HG03135 (cell line): ENCODE results near the gene DUOXA2.
"Not testable (repeated sequence)": the region's sequence is repeated elsewhere in the genome, so short reads cannot be mapped to it uniquely, and the experiment has no call there.

ENCODE experiments used
- ATAC-seq: cut with Tn5 transposase; IDR thresholded peaks from one replicate; pipeline ENCODE4 v1.9.1; 2021; ENCODE audit warnings: mild to moderate bottlenecking, moderate library complexity; ENCODE audit not compliant: unreplicated experiment

DUOXA2 gene

DNA sequence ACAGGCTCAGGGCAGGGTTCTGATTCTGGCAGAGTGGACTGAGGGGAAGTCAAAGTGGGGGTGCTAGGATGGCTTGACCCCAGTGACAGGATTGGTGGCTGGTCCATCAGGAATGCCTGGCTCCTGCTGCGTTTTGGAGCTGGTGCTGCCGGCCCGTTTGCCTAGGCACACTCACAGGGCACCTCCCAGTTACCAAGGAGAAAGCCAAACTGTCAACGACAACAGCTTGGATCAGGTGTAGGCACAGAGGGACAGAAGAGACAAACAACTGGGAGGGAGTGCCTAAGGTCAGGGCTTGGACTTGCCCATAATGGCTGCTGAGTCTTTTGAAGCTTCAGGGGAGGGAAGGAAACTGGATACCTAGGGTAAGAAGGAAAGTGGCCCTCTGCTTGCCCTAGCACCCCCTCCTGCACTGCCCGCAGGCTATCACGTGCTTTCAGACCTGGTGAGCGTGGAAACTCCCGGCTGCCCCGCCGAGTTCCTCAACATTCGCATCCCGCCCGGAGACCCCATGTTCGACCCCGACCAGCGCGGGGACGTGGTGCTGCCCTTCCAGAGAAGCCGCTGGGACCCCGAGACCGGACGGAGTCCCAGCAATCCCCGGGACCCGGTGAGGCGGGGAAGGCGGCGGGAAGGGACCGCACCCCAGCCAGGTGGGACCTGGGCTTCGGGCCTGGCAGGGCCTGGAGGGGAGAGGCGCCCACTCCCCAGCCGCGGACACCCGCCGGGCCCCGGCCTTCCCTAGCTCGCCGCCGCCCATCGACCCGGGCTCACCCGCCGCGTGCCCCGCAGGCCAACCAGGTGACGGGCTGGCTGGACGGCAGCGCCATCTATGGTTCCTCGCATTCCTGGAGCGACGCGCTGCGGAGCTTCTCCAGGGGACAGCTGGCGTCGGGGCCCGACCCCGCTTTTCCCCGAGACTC is 20.8 kb downstream of the DUOXA2 start:
- ATAC-seq = no peak

GRCh38 chr15:45135705-45136377 is 21.7 kb downstream of the DUOXA2 start:
- ATAC-seq = not testable (repeated sequence)

GRCh38 chr15:45136378-45136764 is 22.2 kb downstream of the DUOXA2 start:
- ATAC-seq = no peak

DNA sequence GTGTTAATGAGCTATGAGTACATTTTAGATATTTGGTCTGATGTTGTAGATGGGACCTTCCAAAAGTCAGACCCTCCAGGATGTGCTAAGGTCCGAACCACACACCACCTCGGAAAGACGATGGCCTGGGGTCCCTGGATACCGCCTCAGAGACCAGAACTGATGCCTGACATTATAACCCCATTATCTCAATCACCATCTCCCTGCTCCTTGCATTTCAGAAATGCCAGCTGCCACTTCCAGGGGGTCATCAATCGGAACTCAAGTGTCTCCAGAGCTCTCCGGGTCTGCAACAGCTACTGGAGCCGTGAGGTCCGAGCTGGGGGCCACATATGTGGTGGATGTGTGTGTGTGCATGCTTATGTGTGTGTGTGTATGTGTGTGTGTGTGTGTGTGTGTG is 23.6 kb downstream of the DUOXA2 start:
- no peak for ATAC-seq

DNA sequence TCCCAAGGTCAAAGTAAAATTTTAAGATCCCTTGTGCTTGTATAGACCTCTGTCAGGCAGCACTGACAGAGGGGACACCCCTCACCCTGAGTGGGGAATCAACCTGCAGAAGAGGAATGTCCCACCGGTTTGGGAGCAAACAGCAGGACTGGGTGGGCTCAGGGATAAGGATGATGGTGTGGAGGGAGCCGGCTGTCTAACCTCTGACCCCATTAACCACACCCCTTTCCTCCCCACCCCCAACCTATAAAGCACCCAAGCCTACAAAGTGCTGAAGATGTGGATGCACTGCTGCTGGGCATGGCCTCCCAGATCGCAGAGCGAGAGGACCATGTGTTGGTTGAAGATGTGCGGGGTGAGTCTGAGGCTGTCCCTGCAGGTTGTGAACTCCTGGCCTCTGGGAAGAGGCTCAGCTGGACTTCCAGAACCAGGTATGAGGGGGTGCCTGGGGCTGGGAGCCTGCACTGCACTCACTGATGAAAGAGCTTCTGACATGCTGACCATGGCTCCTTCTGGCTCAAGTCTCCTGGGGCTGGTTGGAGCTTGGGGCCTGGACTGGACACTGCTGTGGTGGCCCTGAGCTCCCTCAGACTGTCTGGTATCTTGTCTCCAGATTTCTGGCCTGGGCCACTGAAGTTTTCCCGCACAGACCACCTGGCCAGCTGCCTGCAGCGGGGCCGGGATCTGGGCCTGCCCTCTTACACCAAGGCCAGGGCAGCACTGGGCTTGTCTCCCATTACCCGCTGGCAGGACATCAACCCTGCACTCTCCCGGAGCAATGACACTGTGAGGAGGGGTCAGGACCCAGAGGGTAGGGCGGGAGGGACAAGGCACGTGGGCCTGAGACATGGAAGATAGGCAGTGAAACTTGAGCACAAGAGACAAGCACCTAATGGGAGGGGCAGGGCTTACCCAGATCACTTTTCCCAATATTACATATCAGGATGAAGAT is 25.0 kb downstream of the DUOXA2 start:
- no peak for ATAC-seq

DNA sequence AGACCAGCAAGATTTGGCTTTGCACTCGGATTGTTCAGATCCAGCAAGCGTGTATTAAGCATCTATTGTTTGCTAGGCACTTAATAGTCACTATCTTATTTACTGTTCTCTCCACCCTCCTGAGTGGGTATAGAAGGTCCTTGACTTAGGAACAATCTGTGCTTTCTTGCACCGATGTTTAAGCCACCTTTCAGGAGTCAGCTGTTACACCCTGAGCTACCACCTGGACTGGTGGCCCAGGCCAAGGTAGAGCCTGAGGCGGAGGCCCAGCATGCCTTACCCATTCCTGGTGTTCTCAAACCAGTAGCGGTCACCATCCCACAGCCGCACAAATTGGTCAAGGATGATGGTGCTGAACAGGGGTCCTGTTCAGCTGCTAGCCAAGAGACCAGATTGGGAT is 25.6 kb downstream of the DUOXA2 start:
- no peak for ATAC-seq

- ATAC-seq = no peak
These were observed 26.6 kb downstream of the DUOXA2 start for GRCh38 chr15:45140557-45141250.

DNA sequence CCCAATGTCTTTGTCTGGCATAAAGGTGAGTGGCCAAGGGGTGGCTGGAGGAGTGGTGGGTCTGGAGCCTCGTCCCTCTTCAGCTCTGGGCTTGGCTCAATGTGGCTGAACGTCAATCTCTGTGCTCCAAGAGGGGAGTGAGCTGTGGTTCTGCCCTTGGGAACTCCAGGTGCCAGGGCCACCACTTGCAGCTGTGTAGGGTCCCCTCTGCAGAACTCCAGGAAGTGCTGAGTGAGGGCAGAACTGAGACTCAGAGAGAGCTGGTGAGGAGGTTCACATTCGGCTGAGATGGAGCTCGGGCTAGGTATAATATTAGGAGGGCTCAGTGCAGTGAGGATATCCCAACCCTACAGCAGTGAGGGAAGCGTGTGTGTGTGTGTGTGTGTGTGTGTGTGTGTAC is 27.3 kb downstream of the DUOXA2 start:
- no peak for ATAC-seq

DNA sequence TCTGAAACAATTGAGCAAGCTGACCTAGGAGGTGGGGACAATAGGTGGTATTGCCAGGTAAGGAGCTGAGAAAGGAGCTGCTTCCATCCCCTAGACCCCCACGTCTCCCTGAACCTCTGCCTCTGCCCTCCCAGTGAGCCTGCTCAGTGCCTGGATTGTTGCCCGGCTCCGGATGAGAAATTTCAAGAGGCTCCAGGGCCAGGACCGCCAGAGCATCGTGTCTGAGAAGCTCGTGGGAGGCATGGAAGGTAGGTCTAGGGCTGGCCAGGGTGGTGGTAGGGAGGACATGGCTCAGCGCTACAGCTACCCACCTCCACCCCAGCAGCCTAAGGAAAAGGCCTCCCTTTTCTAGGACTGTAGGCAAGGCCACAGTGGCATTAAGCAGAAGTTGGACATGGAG is 28.9 kb downstream of the DUOXA2 start:
- no peak for ATAC-seq

GRCh38 chr15:45143946-45144345 is 29.8 kb downstream of the DUOXA2 start:
- ATAC-seq = no peak

- no peak for ATAC-seq
These were observed 30.6 kb downstream of the DUOXA2 start for GRCh38 chr15:45144775-45145174.

DNA sequence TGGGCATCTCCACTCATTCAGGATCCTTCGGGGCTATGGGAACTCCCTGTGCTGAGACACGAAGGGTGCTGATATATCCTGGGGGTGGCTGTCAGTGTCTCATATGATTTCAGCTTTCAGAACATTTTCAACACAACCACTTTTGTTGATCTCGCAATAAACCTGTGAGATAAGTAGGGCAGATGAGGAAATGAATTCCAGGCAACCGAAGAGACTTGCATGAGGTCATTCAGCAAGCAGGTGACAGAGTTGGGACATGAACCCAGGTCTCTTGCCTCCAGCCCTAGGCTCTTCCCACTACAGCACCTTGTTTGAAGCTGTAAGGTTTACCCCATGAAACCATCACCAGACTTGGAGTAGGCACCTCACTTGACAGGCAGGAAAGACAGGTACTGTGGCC is 32.3 kb downstream of the DUOXA2 start:
- ATAC-seq = no peak

DNA sequence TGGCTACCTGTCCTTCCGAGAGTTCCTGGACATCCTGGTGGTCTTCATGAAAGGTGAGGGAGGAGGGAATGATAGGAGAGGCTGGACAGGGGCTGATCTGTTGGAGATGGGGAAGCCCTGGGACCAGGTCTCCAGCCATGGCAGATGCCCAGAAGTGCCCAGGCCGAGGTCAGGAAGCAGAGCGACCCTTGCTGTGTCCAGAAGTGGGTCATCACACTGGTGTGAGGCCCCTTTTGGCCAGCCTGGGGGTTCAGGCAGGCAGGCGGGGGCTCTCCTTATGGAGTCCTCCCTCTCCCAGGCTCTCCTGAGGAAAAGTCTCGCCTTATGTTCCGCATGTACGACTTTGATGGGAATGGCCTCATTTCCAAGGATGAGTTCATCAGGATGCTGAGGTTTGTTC is 33.5 kb downstream of the DUOXA2 start:
- ATAC-seq = no peak

DNA sequence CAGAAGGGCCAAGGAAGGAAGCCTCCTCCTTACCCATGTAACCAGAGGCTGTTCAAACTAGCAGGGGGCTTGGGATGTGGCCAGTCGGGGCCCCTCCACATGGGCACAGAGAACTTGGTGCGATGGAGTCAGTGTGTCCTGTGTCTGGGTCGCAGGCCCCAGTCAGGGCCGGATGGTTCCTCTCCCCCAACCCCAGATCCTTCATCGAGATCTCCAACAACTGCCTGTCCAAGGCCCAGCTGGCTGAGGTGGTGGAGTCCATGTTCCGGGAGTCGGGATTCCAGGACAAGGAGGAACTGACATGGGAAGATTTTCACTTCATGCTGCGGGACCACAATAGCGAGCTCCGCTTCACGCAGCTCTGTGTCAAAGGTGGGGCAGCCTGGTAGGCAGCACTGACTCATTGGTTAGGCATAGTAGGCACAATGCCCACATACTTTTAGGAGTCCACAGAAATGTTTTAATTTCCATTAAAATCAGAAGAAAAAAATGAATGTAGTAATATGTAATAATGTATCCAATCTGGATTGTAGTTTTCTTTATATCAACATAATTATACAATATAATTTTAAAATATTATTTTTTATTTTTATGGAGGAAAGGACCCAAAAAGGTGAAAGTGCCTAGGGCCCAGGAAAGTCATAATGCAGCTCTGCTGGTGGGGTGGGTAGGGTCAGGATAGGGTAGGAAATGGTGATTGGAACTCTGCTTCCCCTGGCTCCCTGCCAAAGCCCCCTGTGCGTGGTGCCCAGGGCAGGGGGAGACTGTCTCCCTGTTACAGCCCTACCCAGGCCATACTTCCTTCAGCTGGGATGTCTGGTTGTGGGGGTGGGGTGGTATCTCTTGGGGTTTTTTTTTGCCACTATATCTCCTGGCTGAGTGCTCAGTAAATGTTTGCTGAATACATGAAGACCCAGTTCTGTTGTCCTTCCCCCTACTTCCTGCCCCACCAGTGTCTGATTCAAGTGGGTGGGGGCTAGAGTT is 34.2 kb downstream of the DUOXA2 start:
- ATAC-seq = no peak

DNA sequence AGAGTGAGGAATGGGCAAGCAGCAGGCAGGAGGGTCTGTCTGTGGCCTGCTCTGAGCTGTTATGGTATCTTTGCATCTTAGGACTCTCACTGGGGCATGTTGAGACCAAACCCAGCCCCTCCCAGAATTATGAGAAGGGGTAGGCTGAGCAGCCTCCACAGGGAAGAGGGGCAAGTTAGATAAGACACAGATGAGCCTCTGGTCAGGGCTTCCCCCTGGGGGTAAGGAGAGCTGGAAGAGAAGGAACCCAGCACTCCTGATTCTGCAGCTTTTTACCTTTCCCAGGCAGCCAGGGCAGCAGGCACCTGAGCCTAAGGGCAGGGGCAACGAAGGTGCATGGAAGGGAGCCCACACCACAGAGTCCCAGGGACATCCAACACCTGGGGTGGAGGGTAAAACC is 34.9 kb downstream of the DUOXA2 start:
- no peak for ATAC-seq

GRCh38 chr15:45150481-45150880 is 36.4 kb downstream of the DUOXA2 start:
- no peak for ATAC-seq

DNA sequence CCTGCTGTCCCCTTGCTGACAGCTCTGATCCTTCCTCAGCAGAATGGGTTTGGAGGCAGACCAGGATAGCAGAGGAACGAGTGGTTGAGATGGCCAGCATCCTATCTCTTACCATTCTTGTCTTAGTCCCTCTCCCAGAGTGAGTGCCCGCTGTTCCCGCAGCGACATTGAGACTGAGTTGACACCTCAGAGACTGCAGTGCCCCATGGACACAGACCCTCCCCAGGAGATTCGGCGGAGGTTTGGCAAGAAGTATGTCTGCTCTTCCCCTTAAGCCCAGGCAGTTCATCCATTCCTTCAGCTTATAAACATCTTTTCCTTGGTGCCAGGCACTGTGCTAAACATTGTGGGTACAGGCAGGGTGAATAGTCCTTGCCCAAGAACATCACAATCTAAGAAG is 36.9 kb downstream of the DUOXA2 start:
- ATAC-seq = no peak

GRCh38 chr15:45151998-45152828 is 38.1 kb downstream of the DUOXA2 start:
- ATAC-seq = no peak

GRCh38 chr15:45155739-45156138 is 41.6 kb downstream of the DUOXA2 start:
- ATAC-seq = no peak
